ENCODE results near the gene VPS54.

DNA sequence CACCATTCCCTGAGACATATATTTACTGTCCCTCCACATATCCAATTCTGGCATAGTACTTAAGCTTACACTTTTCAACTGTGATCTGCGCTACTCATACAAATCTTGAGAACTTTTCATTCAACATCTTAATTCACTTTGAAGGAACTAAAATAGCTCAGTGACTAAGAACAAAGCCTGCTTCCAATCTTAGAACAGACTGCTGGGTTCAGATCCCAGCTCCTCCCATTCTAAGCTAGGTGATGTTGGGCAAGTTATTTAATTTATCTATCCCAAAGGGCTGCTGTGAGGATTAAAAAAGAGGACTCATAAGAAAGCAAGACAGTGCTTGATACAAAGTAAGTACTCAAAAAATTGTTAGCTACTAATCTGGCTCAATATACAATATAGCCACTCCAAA lies 119.6 kb downstream of the VPS54 start:
- TF ChIP-seq ZNF274 (IDR thresholded peaks at IDR 0.05; ENCODE audit: low read depth, low read length) (no peak), YY1 (IDR thresholded peaks at IDR 0.05; ENCODE audit: insufficient read depth, insufficient read length) (no peak)
